HEK293 (cell line): ENCODE results near the gene MVD.

ENCODE experiments used
- CTCF ChIA-PET: fragments of 350-600 bp; formaldehyde crosslinking; extraction: SDS; loops from one replicate; lab custom pipeline; 2021; ENCODE audit warnings: antibody characterized with exemption; lab: Yijun Ruan, JAX
- POLR2A ChIA-PET: fragments of 300-600 bp; formaldehyde crosslinking; extraction: SDS; loops from one replicate; lab custom pipeline; 2020; ENCODE audit warnings: antibody characterized with exemption, inconsistent platforms; lab: Yijun Ruan, JAX
- H3K27ac ChIP-seq: fragments of 200-500 bp; sonication (Bioruptor generic); 2 replicates; pipeline ENCODE4 v1.5.1; 2014; ENCODE audit warnings: low read depth, low read length, control low read depth, inconsistent platforms; ENCODE audit errors: extremely low read depth
- H3K36me3 ChIP-seq, 2 experiments: fragments of 200-500 bp in 1 of 2; sonication (Bioruptor generic) in 1 of 2; 1 replicate in 1 of 2; 2 replicates in 1 of 2; pipeline ENCODE4 v1.5.1; 2014 to 2017; ENCODE audit warnings: inconsistent platforms in 2 of 2, low read length in 2 of 2; ENCODE audit not compliant: control insufficient read depth in 2 of 2, insufficient read depth in 1 of 2
- H3K4me1 ChIP-seq: fragments of 200-500 bp; sonication (Bioruptor generic); 2 replicates; pipeline ENCODE4 v1.5.1; 2014; ENCODE audit warnings: mild to moderate bottlenecking, low read length, inconsistent platforms; ENCODE audit not compliant: control insufficient read depth, insufficient read depth
- H3K4me3 ChIP-seq: 2 replicates; pipeline ENCODE4 v1.5.1; 2011; ENCODE audit warnings: low read depth, mild to moderate bottlenecking, control low read depth, low read length, moderate library complexity
- H3K9me3 ChIP-seq: fragments of 200-500 bp; sonication (Bioruptor generic); 2 replicates; pipeline ENCODE4 v1.5.1; 2014; ENCODE audit warnings: low read depth, low read length, inconsistent platforms; ENCODE audit not compliant: control insufficient read depth, insufficient read depth
- BCL11A ChIP-seq: fragments of 450-650 bp; formaldehyde crosslinking; IDR thresholded peaks from 2 replicates; pipeline ENCODE4 v1.5.1; 2016; ENCODE audit warnings: low read depth, missing biosample characterization, missing genetic modification characterization
- EGR2 ChIP-seq: fragments of 450-650 bp; formaldehyde crosslinking; IDR thresholded peaks from 2 replicates; pipeline ENCODE4 v1.5.1; 2016; ENCODE audit warnings: low read depth, missing biosample characterization, missing genetic modification characterization
- KLF1 ChIP-seq: fragments of 450-650 bp; formaldehyde crosslinking; IDR thresholded peaks from 2 replicates; pipeline ENCODE4 v1.5.1; 2016; ENCODE audit warnings: missing biosample characterization, missing genetic modification characterization
- PRDM10 ChIP-seq: fragments of 450-650 bp; formaldehyde crosslinking; IDR thresholded peaks from 2 replicates; pipeline ENCODE4 v1.5.1; 2016; ENCODE audit warnings: missing biosample characterization, missing genetic modification characterization
- SETDB1 ChIP-seq: IDR thresholded peaks from one replicate; pipeline ENCODE4 v1.6.1; 2017; ENCODE audit warnings: mild to moderate bottlenecking, low read length, moderate library complexity, mixed read lengths; ENCODE audit not compliant: insufficient read length
- ZBTB8A ChIP-seq: fragments of 450-650 bp; formaldehyde crosslinking; IDR thresholded peaks from 2 replicates; pipeline ENCODE4 v1.5.1; 2016; ENCODE audit warnings: missing biosample characterization, missing genetic modification characterization
- ZFP3 ChIP-seq: fragments of 450-650 bp; formaldehyde crosslinking; IDR thresholded peaks from 2 replicates; pipeline ENCODE4 v1.5.1; 2016; ENCODE audit warnings: low read depth, missing biosample characterization, missing genetic modification characterization
- ZNF157 ChIP-seq: fragments of 450-650 bp; formaldehyde crosslinking; IDR thresholded peaks from 2 replicates; pipeline ENCODE4 v1.5.1; 2016; ENCODE audit warnings: missing biosample characterization, missing genetic modification characterization
- ZNF223 ChIP-seq: fragments of 450-650 bp; formaldehyde crosslinking; IDR thresholded peaks from 2 replicates; pipeline ENCODE4 v1.5.1; 2016; ENCODE audit warnings: missing biosample characterization, missing genetic modification characterization
- ZNF302 ChIP-seq: fragments of 450-650 bp; formaldehyde crosslinking; IDR thresholded peaks from 2 replicates; pipeline ENCODE4 v1.5.1; 2016; ENCODE audit warnings: missing biosample characterization, missing genetic modification characterization, low read depth
- ZNF391 ChIP-seq: fragments of 450-650 bp; formaldehyde crosslinking; IDR thresholded peaks from 2 replicates; pipeline ENCODE4 v1.5.1; 2016; ENCODE audit warnings: low read depth, missing biosample characterization, missing genetic modification characterization, borderline replicate concordance
- ZNF571 ChIP-seq: fragments of 450-650 bp; formaldehyde crosslinking; IDR thresholded peaks from 2 replicates; pipeline ENCODE4 v1.5.0; 2017; ENCODE audit warnings: missing biosample characterization, missing genetic modification characterization
- ZNF600 ChIP-seq: fragments of 450-650 bp; formaldehyde crosslinking; IDR thresholded peaks from 2 replicates; pipeline ENCODE4 v1.5.1; 2016; ENCODE audit warnings: missing biosample characterization, missing genetic modification characterization
- ZNF658 ChIP-seq: fragments of 450-650 bp; formaldehyde crosslinking; IDR thresholded peaks from 2 replicates; pipeline ENCODE4; 2016; ENCODE audit warnings: missing biosample characterization, missing genetic modification characterization
- ZNF830 ChIP-seq: fragments of 450-650 bp; IDR thresholded peaks from 2 replicates; pipeline ENCODE4 v1.5.0; 2018; ENCODE audit warnings: missing biosample characterization, missing genetic modification characterization, low read depth, mild to moderate bottlenecking, moderate library complexity
- TF ChIP-seq, protein P1 (sequence below): fragments of 450-650 bp; formaldehyde crosslinking; IDR thresholded peaks from 2 replicates; pipeline ENCODE4 v1.5.1; 2016; ENCODE audit warnings: missing biosample characterization, missing genetic modification characterization
- TF ChIP-seq, protein P2 (sequence below): fragments of 450-650 bp; formaldehyde crosslinking; IDR thresholded peaks from 2 replicates; pipeline ENCODE4 v1.5.1; 2017; ENCODE audit warnings: missing biosample characterization, missing genetic modification characterization
- TF ChIP-seq, protein P3 (sequence below): fragments of 450-650 bp; formaldehyde crosslinking; IDR thresholded peaks from 2 replicates; pipeline ENCODE4 v1.5.1; 2016; ENCODE audit warnings: missing biosample characterization, missing genetic modification characterization, borderline replicate concordance
- TF ChIP-seq, protein P4 (sequence below): fragments of 450-650 bp; formaldehyde crosslinking; IDR thresholded peaks from 2 replicates; pipeline ENCODE4 v1.5.1; 2016; ENCODE audit warnings: missing biosample characterization, missing genetic modification characterization
- TF ChIP-seq, protein P5 (sequence below): fragments of 450-650 bp; formaldehyde crosslinking; IDR thresholded peaks from 2 replicates; pipeline ENCODE4 v1.5.1; 2016; ENCODE audit warnings: missing biosample characterization, missing genetic modification characterization

MVD gene

DNA sequence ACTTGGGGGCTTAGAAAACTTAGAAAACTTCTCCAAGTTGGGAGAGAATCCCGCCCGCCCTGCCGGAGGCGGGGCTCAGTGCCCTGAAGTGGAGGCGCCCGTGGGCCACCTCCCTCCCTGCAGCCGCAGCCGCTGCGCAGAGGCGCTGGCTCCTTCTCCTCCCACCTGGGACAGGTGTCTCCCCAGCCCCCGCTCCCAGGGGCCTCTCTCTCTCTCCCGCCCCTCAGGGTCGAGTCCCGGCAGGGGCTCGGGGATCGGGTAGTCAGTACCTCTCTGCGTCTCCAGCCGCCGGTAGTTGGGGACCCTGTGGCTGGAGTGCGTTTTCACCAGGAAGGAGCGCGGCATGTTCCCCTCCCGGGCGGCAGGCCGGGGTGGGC is 23.2 kb upstream of the MVD start (continued):
- TF ChIP-seq, protein P1, sequence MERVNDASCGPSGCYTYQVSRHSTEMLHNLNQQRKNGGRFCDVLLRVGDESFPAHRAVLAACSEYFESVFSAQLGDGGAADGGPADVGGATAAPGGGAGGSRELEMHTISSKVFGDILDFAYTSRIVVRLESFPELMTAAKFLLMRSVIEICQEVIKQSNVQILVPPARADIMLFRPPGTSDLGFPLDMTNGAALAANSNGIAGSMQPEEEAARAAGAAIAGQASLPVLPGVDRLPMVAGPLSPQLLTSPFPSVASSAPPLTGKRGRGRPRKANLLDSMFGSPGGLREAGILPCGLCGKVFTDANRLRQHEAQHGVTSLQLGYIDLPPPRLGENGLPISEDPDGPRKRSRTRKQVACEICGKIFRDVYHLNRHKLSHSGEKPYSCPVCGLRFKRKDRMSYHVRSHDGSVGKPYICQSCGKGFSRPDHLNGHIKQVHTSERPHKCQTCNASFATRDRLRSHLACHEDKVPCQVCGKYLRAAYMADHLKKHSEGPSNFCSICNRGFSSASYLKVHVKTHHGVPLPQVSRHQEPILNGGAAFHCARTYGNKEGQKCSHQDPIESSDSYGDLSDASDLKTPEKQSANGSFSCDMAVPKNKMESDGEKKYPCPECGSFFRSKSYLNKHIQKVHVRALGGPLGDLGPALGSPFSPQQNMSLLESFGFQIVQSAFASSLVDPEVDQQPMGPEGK: peak; percentile 91
- TF ChIP-seq ZNF830 (tag by site-specific recombination) (no peak), ZNF658 (no peak), PRDM10 (tag by site-specific recombination) (peak; percentile 50), ZNF600 (no peak), ZBTB8A (tag by site-specific recombination) (peak; percentile 78)
- TF ChIP-seq, protein P2, sequence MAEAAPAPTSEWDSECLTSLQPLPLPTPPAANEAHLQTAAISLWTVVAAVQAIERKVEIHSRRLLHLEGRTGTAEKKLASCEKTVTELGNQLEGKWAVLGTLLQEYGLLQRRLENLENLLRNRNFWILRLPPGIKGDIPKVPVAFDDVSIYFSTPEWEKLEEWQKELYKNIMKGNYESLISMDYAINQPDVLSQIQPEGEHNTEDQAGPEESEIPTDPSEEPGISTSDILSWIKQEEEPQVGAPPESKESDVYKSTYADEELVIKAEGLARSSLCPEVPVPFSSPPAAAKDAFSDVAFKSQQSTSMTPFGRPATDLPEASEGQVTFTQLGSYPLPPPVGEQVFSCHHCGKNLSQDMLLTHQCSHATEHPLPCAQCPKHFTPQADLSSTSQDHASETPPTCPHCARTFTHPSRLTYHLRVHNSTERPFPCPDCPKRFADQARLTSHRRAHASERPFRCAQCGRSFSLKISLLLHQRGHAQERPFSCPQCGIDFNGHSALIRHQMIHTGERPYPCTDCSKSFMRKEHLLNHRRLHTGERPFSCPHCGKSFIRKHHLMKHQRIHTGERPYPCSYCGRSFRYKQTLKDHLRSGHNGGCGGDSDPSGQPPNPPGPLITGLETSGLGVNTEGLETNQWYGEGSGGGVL: peak; percentile 67

DNA sequence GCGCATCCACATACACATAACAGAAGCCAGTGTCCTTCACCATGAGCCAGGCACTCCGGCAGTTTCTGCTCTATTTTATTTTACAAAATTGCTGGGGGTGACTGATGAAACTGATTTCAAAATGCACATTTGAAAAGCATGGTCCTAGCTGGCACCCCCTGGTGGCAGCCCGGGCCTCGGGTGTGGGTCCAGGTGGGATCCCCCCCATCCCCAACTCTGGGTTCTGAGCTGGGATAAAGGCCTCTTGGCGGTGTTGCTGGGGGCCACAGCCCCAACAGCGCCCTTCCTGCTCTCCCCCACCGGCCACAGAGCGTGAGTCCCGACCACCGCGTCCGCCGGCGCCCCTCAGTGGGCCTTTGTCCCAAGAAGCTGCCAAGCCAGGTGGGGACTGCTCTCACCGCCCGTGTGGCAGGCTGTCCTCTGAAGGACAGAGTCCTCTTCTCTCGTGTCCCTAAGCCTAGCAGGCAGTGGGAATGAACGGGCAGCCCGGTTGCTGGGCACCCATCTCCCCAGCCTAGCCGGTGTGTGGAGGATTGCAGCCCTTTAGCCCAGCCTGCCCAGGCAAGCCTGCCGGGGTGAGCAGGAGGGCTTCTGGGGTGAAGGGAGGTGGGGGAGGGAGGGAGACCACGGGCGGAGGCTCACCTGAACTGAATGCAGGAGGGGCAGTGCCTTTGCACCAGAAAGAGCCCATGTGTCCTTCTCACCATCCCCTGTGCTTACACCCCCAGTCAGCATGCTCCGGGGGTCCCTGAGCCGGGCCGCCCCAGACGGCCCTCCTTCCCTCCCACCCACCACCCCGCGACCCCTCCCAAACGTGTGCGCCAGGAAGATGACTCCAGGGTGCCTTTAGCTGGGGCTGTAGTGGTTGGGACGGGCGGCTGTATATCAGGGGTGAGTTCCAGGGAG is 22.5 kb upstream of the MVD start:
- H3K4me3 ChIP-seq: no peak overlapping the region; the same call in 1 of the 2 replicates
- H3K9me3 ChIP-seq: no peaks in the 10 kb centered on the region
- CTCF ChIA-PET: interaction anchor here (0.7 to 1.4 kb wide), 5 partner anchors 13 to 312 kb away, joined by 3 to 4 read pairs (median 3); no protein-coding TSS in a partner anchor
- H3K4me1 ChIP-seq: peaks cover 9% of the 10 kb centered on the region; the same call in 1 of the 2 replicates
- no peaks in the 10 kb centered on the region for H3K36me3 ChIP-seq
- POLR2A ChIA-PET: no interaction called here
- no peak overlapping the region for H3K27ac ChIP-seq
- TF ChIP-seq ZNF302 (tag by site-specific recombination) (no peak), ZNF391 (tag by site-specific recombination) (no peak), BCL11A (no peak), ZFP3 (tag by site-specific recombination) (no peak), KLF1 (tag by site-specific recombination) (no peak), EGR2 (tag by site-specific recombination) (no peak), ZNF571 (tag by site-specific recombination) (no peak), SETDB1 (no peak), ZNF157 (tag by site-specific recombination) (no peak), ZNF223 (tag by site-specific recombination) (no peak)
- TF ChIP-seq, protein P3, sequence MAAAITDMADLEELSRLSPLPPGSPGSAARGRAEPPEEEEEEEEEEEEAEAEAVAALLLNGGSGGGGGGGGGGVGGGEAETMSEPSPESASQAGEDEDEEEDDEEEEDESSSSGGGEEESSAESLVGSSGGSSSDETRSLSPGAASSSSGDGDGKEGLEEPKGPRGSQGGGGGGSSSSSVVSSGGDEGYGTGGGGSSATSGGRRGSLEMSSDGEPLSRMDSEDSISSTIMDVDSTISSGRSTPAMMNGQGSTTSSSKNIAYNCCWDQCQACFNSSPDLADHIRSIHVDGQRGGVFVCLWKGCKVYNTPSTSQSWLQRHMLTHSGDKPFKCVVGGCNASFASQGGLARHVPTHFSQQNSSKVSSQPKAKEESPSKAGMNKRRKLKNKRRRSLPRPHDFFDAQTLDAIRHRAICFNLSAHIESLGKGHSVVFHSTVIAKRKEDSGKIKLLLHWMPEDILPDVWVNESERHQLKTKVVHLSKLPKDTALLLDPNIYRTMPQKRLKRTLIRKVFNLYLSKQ: no peak
- TF ChIP-seq, protein P4, sequence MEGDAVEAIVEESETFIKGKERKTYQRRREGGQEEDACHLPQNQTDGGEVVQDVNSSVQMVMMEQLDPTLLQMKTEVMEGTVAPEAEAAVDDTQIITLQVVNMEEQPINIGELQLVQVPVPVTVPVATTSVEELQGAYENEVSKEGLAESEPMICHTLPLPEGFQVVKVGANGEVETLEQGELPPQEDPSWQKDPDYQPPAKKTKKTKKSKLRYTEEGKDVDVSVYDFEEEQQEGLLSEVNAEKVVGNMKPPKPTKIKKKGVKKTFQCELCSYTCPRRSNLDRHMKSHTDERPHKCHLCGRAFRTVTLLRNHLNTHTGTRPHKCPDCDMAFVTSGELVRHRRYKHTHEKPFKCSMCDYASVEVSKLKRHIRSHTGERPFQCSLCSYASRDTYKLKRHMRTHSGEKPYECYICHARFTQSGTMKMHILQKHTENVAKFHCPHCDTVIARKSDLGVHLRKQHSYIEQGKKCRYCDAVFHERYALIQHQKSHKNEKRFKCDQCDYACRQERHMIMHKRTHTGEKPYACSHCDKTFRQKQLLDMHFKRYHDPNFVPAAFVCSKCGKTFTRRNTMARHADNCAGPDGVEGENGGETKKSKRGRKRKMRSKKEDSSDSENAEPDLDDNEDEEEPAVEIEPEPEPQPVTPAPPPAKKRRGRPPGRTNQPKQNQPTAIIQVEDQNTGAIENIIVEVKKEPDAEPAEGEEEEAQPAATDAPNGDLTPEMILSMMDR (tag by site-specific recombination): peak; percentile 84
- TF ChIP-seq, protein P5, sequence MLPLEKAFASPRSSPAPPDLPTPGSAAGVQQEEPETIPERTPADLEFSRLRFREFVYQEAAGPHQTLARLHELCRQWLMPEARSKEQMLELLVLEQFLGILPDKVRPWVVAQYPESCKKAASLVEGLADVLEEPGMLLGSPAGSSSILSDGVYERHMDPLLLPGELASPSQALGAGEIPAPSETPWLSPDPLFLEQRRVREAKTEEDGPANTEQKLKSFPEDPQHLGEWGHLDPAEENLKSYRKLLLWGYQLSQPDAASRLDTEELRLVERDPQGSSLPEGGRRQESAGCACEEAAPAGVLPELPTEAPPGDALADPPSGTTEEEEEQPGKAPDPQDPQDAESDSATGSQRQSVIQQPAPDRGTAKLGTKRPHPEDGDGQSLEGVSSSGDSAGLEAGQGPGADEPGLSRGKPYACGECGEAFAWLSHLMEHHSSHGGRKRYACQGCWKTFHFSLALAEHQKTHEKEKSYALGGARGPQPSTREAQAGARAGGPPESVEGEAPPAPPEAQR (tag by site-specific recombination): no peak
- TF ChIP-seq, protein P2: 0 out of 2 replicates have a peak, but pooled peaks have one; percentile 14
